GM12892 (cell line): ENCODE measurements around the gene SRP9.

Experiments
- POLR2A ChIP-seq: IDR thresholded peaks from 2 replicates; pipeline ENCODE4 v1.6.1; 2011; ENCODE audit warnings: low read depth, low read length, control low read depth
- POLR2AphosphoS5 ChIP-seq: IDR thresholded peaks from 2 replicates; pipeline ENCODE4 v1.6.1; 2011; ENCODE audit warnings: low read depth, low read length, control low read depth

GRCh38 chr1:225834417-225835329 is 57.0 kb downstream of the SRP9 start:
- TF ChIP-seq POLR2AphosphoS5 (no peak), POLR2A (no peak)
